ENCODE results near the gene KCNH1. TPM values are rescaled to one million over a fixed set of nuclear protein-coding genes. Genes with fewer than 3 reads are reported as not detected.

Gene KCNH1
- polyA plus RNA-seq, 2 of the 4 experiments (the other 2 are of a cell fraction) = 5.1 to 7.9 TPM

DNA sequence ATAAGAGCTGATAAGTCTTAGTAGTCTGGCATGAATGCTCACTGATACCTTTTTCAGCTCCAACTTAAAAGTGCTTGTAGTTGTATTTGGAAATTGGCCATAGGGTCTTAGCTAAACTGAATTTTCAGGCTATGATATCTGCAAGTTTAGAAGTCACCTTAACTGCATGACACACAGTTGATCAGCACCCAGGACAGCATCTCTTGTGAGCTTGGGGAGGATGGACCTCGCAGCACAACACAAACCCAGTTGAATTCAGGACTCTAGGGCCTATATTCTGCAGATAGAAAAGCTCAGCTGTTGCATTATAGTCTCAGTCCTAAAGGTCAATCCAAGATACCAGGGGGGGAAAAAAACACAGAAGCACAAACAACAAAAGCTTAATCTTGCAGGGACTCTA, 394.3 kb downstream of the KCNH1 start:
- POLR2A ChIA-PET = no interaction called here
- no peak for DNase-seq (ENCODE audit: low read depth in 1 of 2, low spot score in 1 of 2)

DNA sequence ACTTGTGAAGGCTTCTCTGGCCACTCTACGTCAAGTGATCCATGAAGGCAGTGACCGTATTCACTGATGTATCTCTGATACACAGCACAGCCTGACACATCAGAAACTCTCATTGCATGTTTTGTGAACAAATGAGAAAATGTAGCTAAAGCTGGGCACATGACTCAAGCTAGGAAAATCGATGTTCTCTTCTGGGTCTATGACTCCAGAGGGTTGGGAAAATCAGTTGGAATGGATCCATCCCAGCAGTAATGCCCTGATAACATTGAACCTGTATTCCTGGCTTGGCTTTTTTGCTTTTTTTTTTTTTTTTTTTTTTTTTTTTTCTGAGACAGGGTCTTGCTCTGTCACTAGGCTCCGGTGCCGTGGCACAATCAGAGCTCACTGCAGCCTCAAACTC, 395.7 kb downstream of the KCNH1 start:
- TF ChIP-seq HOXA7 (CRISPR knock-in tag; IDR thresholded peaks at IDR 0.05) (no peak), GATA3 (IDR thresholded peaks at IDR 0.05; ENCODE audit: borderline replicate concordance) (no peak), KDM1A (IDR thresholded peaks at IDR 0.05; ENCODE audit: low read depth) (no peak), FOSB (CRISPR knock-in tag; IDR thresholded peaks at IDR 0.05) (no peak), SREBF2 (IDR thresholded peaks at IDR 0.05) (no peak), ZFP36 (IDR thresholded peaks at IDR 0.05; ENCODE audit: borderline replicate concordance, partially characterized antibody) (no peak), RNF2 (IDR thresholded peaks at IDR 0.05; ENCODE audit: borderline replicate concordance, low read depth) (no peak), KDM5A (IDR thresholded peaks at IDR 0.05) (no peak), JUN (IDR thresholded peaks at IDR 0.05) (no peak)
- TF ChIP-seq, protein P1, sequence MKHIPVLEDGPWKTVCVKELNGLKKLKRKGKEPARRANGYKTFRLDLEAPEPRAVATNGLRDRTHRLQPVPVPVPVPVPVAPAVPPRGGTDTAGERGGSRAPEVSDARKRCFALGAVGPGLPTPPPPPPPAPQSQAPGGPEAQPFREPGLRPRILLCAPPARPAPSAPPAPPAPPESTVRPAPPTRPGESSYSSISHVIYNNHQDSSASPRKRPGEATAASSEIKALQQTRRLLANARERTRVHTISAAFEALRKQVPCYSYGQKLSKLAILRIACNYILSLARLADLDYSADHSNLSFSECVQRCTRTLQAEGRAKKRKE (CRISPR knock-in tag; IDR thresholded peaks at IDR 0.05; ENCODE audit: low read depth) = no peak
- TF ChIP-seq, protein P2, sequence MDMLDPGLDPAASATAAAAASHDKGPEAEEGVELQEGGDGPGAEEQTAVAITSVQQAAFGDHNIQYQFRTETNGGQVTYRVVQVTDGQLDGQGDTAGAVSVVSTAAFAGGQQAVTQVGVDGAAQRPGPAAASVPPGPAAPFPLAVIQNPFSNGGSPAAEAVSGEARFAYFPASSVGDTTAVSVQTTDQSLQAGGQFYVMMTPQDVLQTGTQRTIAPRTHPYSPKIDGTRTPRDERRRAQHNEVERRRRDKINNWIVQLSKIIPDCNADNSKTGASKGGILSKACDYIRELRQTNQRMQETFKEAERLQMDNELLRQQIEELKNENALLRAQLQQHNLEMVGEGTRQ (IDR thresholded peaks at IDR 0.05) = no peak
- no peak overlapping the region for H3K4me3 ChIP-seq
- H3K4me1 ChIP-seq = no peaks in the 10 kb centered on the region
- ATAC-seq = no peak
- ChIA-PET CTCF (no interaction called here), POLR2A (no interaction called here)
- no peak for FAIRE-seq
- WGBS (ENCODE audit: missing lambda C conversion rate) = 66% methylated on average over 5 of the region's 5 CpGs
- H3K9me3 ChIP-seq = no peaks in the 10 kb centered on the region
- no peak for DNase-seq (ENCODE audit: low read depth in 1 of 2, low spot score in 1 of 2)
- H3K4me2 ChIP-seq = no peak overlapping the region
- H3K27ac ChIP-seq = no peak overlapping the region

More for the DNA sequence above, 394.3 kb downstream of the KCNH1 start:
- no peaks in the 10 kb centered on the region for H3K4me1 ChIP-seq
- no peak for FAIRE-seq
- no peaks in the 10 kb centered on the region for H3K9me3 ChIP-seq
- no peak for ATAC-seq
- no peak for TF ChIP-seq ZFP36 (IDR thresholded peaks at IDR 0.05; ENCODE audit: borderline replicate concordance, partially characterized antibody)
- TF ChIP-seq, protein P3, sequence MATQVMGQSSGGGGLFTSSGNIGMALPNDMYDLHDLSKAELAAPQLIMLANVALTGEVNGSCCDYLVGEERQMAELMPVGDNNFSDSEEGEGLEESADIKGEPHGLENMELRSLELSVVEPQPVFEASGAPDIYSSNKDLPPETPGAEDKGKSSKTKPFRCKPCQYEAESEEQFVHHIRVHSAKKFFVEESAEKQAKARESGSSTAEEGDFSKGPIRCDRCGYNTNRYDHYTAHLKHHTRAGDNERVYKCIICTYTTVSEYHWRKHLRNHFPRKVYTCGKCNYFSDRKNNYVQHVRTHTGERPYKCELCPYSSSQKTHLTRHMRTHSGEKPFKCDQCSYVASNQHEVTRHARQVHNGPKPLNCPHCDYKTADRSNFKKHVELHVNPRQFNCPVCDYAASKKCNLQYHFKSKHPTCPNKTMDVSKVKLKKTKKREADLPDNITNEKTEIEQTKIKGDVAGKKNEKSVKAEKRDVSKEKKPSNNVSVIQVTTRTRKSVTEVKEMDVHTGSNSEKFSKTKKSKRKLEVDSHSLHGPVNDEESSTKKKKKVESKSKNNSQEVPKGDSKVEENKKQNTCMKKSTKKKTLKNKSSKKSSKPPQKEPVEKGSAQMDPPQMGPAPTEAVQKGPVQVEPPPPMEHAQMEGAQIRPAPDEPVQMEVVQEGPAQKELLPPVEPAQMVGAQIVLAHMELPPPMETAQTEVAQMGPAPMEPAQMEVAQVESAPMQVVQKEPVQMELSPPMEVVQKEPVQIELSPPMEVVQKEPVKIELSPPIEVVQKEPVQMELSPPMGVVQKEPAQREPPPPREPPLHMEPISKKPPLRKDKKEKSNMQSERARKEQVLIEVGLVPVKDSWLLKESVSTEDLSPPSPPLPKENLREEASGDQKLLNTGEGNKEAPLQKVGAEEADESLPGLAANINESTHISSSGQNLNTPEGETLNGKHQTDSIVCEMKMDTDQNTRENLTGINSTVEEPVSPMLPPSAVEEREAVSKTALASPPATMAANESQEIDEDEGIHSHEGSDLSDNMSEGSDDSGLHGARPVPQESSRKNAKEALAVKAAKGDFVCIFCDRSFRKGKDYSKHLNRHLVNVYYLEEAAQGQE (IDR thresholded peaks at IDR 0.05) = peak; percentile 60; the same call in 1 of the 2 replicates
- TF ChIP-seq, protein P4, sequence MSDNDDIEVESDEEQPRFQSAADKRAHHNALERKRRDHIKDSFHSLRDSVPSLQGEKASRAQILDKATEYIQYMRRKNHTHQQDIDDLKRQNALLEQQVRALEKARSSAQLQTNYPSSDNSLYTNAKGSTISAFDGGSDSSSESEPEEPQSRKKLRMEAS (IDR thresholded peaks at IDR 0.05) = no peak
- CTCF ChIA-PET = interaction anchor here (0.7 to 1.7 kb wide), 4 partner anchors 14 to 394 kb away, joined by 3 to 5 read pairs (median 3); partner anchors contain the start of gene KCNH1
- no peak overlapping the region for H3K4me3 ChIP-seq
- WGBS (ENCODE audit: missing lambda C conversion rate) = 75% methylated on average over 1 of the region's 1 CpG
- no peak overlapping the region for H3K4me2 ChIP-seq
- no peak overlapping the region for H3K27ac ChIP-seq

DNA sequence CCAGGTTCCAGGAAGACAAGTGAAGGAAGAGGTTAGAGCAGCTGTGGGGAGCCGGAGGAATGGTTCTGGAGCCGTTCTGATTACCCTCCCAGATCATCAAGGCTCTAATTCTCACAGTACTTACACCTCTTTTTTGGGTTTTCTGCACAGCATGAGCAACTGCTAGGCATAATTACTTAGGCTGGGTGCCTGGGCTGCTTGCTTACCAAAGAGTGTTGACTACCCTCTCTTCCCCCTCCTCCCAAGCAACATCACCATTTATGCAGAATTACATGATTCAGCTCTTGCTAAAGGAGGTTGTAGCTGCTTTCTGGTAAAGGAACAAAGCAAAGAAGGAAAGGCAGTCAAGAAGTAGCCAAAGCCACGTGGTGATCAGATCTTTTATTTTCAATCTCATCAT, 397.2 kb downstream of the KCNH1 start:
- no peak overlapping the region for H3K4me2 ChIP-seq
- POLR2A ChIA-PET = no interaction called here
- H3K27ac ChIP-seq = no peak overlapping the region
- CTCF ChIA-PET = interaction anchor here (1.6 kb wide), 1 partner anchor 397 kb away, joined by 5 read pairs; the partner anchor contains the start of gene KCNH1
- TF ChIP-seq MAZ (IDR thresholded peaks at IDR 0.05; ENCODE audit: borderline replicate concordance, low read depth, low read length) (no peak), NR3C1 (IDR thresholded peaks at IDR 0.05) (no peak), RCOR1 (IDR thresholded peaks at IDR 0.05; ENCODE audit: low read depth, low read length) (no peak), KDM5A (IDR thresholded peaks at IDR 0.05) (no peak)
- no peak for DNase-seq (ENCODE audit: low read depth in 1 of 2, low spot score in 1 of 2)
- no peak for FAIRE-seq
- 25% methylated on average over 3 of the region's 3 CpGs for WGBS (ENCODE audit: missing lambda C conversion rate)
- no peaks in the 10 kb centered on the region for H3K4me1 ChIP-seq
- ATAC-seq = no peak
- no peaks in the 10 kb centered on the region for H3K9me3 ChIP-seq
- no peak overlapping the region for H3K4me3 ChIP-seq

All from A549 (cell line).